Measurements from ENCODE around the gene GLT8D1.
A peak's percentile ranks its signal among the peaks of the same experiment; 100 is the strongest.
"Not testable (repeated sequence)": the region's sequence is repeated elsewhere in the genome, so short reads cannot be mapped to it uniquely, and the experiment has no call there.

The GLT8D1 gene

DNA sequence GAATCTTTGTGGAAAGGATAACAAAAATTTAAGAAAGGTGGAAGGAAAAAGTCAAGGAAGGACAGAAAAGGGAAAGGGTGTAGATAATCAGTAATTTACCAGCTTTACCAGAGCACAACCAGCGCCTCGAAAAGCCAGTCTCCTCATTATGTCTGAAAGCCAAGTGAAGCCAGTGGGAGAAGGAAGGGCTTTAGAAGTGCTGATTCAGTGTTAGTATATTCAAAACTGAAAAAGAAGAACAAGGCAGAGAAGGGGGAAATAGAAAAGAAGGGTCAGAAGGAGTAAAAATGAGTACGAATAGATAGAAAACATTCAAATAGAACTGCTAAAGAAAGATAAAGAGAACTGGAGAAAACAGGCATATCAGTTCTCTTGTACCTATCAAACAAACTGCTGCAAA, 24.0 kb downstream of the GLT8D1 start:
- in situ Hi-C loops (cut with MboI; ENCODE audit: low sequenced_read_pairs) = loop anchor here (10.0 to 25.0 kb wide), 2 partner anchors 147 to 419 kb away; partner anchors contain the start of genes NT5DC2 and UQCC5
- Histone ChIP-seq H3K9me3 (no peaks in the 10 kb centered on the region), H3K27me3 (ENCODE audit: low read depth) (no peaks in the 10 kb centered on the region), H3K4me1 (peaks cover 9% of the 10 kb centered on the region), H3K36me3 (replicated peaks) (peaks cover 34% of the 10 kb centered on the region), H3K4me3 (no peak overlapping the region)
- DNase-seq (ENCODE audit: low spot score in 2 of 2) = no peak

DNA sequence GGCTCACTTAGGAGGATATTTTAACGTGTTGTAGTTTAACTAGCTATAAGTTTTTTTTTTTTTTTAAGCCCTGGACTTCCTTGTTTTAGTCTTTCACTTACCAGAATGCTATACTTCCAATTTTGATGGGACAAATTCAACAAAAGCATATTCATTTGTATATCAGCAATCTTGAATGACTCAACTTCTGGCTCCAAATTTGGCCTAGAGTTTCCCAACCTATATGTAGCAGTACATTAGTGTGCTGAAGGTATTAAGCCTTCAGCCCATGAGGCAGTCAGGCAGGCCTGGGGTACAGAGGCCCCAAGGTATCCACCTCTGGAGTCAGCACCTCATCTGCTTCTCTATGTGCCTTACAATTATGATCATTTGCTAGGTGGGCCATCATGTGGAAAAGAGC, 25.8 kb downstream of the GLT8D1 start:
- in situ Hi-C loops (cut with MboI; ENCODE audit: low sequenced_read_pairs) = loop anchor here (10.0 to 25.0 kb wide), 2 partner anchors 145 to 418 kb away; partner anchors contain the start of genes NT5DC2 and UQCC5
- Histone ChIP-seq H3K27me3 (ENCODE audit: low read depth) (no peaks in the 10 kb centered on the region), H3K4me1 (peaks cover 9% of the 10 kb centered on the region), H3K36me3 (replicated peaks) (peaks cover 37% of the 10 kb centered on the region), H3K4me3 (no peak overlapping the region), H3K9me3 (no peaks in the 10 kb centered on the region)
- DNase-seq (ENCODE audit: low spot score in 2 of 2) = no peak

DNA sequence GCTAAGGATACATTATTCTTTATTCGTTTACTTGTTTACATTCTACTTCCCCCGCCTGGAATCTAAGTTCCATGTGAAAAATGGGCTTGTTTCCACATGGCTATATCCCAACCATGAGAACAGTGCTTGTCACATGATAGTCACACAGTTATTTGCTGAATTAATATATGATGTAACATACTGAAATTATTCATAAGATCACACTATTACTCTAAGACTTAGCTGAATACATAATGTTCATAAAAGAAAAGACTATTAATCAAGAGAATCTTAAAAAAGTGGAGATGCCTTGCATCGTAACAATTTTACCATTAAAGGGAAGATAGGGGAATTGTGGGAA, 26.4 kb downstream of the GLT8D1 start:
- Histone ChIP-seq H3K9me3 (no peaks in the 10 kb centered on the region), H3K4me1 (peaks cover 3% of the 10 kb centered on the region; the same call in 1 of the 2 replicates), H3K27me3 (ENCODE audit: low read depth) (no peaks in the 10 kb centered on the region), H3K4me3 (no peak overlapping the region), H3K36me3 (replicated peaks) (peaks cover 37% of the 10 kb centered on the region)
- in situ Hi-C loops (cut with MboI; ENCODE audit: low sequenced_read_pairs) = loop anchor here (25.0 kb wide), 1 partner anchor 417 kb away; no protein-coding TSS in a partner anchor
- DNase-seq (ENCODE audit: low spot score in 2 of 2) = no peak

DNA sequence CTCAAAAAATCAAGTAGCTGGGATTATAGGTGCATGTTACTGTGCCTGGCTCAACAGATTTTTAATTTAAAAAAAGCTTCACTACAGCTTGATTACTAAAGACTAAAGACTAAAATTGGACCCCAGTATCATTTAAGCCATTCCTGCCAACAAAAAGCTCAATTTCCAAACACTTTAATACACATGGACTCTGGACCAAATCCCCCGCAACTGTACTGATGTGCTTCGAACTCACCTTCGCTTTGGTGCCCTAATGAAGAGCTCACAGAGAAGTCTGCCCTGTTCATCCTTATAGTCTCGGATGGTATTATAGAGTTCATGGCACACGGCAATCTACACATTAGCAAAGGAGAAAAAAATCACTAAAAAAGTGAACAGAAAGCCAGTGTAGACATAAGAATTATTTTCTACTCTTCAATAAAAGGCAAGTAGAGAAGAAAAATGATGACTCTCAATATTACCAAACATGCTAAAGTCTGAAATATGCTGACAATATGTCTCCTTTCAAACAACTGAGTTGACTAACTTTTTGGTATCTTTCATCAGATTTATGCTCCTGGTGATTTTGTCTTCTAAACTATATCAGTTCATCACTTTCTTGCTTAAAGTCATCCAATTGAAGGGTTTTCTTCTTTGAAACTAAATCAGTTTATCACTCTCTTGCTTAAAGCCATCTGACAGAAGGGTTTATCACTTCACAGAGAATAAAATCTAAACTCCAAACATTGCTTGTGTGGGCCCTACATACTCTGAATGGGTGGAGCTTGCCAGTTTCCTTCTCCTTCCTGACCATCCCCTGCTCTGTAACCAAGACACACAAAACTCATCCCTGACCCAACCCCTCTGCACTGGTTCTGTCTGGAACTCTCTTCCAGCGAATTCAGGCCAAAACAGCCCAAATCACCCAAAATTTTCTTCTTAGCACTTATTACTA, 27.1 kb downstream of the GLT8D1 start:
- H3K36me3 ChIP-seq (replicated peaks) = peaks cover 37% of the 10 kb centered on the region
- DNase-seq (ENCODE audit: low spot score in 2 of 2) = no peak
- H3K4me1 ChIP-seq = 0 out of 2 replicates have a peak, but pooled peaks cover 2% of the 10 kb centered on the region
- no peaks in the 10 kb centered on the region for H3K9me3 ChIP-seq
- no peaks in the 10 kb centered on the region for H3K27me3 ChIP-seq (ENCODE audit: low read depth)
- in situ Hi-C loops (cut with MboI; ENCODE audit: low sequenced_read_pairs) = loop anchor here (25.0 kb wide), 1 partner anchor 416 kb away; no protein-coding TSS in a partner anchor
- H3K4me3 ChIP-seq = no peak overlapping the region

DNA sequence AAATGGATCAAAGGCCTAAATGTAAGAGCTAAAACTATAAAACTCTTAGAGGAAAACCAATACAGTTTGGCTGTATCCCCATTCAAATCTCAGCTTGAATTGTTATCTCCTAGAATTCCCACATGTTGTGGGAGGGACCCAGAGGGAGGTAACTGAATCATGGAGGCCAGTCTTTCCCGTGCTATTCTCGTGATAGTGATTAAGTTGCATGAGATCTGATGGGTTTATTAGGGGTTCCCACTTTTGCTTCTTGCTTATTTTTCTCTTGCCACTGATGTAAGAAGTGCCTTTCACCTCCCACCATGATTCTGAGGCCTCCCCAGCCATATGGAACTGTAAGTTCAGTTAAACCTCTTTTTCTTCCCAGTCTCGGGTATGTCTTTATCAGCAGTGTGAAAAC, 29.4 kb downstream of the GLT8D1 start:
- H3K9me3 ChIP-seq; H3K4me1 ChIP-seq; H3K27me3 ChIP-seq (ENCODE audit: low read depth); DNase-seq (ENCODE audit: low spot score in 2 of 2); H3K4me3 ChIP-seq: not testable (repeated sequence)
- in situ Hi-C loops (cut with MboI; ENCODE audit: low sequenced_read_pairs) = loop anchor here (25.0 kb wide), 1 partner anchor 414 kb away; no protein-coding TSS in a partner anchor
- peaks cover 37% of the 10 kb centered on the region for H3K36me3 ChIP-seq (replicated peaks)

DNA sequence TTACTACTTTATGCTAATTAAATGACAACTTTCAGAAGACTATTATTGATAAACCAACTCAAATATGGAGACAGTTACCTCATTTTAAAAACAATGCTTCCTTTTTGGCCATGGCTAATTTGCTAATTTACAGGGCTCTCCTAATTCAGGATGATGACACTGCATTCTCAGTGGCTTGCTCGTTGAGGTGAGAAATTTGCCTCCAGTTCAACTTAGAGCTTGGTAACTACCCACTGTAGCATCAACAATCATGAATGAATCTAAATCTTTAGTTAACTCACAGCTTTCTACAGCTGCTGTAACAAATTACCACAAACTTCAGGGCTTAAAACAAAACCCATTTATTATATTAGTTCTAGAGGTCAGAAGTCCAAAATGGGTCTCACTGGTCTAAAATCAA, 33.9 kb downstream of the GLT8D1 start:
- no peaks in the 10 kb centered on the region for H3K9me3 ChIP-seq
- H3K27me3 ChIP-seq (ENCODE audit: low read depth) = no peaks in the 10 kb centered on the region
- in situ Hi-C loops (cut with MboI; ENCODE audit: low sequenced_read_pairs) = no loop called here
- no peak overlapping the region for H3K4me3 ChIP-seq
- no peak for DNase-seq (ENCODE audit: low spot score in 2 of 2)
- peaks cover 11% of the 10 kb centered on the region for H3K36me3 ChIP-seq (replicated peaks)
- peaks cover 42% of the 10 kb centered on the region for H3K4me1 ChIP-seq

DNA sequence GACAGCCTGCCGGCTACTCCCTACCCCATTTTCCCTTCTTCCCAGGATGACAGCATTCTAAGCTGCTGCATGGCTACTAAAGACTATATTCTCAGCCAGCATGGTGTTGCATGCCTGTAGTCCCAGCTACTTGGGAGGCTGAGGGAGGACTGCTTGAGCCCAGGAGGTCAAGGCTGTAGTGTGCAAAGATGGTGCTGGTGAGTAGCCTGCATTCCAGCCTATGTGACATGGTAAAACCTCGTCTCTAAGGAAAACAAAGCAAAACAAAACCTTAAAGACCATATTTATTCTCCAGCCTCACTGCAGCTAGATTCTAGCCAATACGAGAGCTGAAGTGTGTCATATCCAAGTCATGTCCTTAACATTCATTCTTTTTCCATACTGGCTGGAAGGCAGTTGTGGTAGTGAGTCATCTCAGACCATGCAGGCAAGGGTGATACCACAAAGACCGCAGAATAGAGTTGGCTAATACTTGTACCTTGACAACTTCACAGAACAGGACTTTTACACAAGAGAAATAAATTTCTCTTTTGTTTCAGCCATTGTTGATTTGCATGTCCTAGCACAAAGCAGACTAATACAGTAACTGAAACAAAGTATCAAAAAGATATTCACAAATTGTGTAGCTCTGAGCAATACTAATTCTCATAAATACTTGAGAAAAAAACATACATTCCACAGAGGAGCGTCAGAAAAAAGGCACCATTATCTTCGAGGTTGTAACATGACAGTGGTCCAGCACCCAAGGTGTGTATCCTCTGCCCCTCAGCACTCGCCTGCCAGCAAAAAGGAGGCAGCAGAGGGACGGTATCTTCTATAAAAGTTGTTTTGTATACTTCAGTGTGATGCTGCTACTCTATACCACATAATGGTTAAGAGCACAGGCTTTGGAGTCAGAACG, 34.7 kb downstream of the GLT8D1 start:
- peak; percentile 67 to 78 for DNase-seq (ENCODE audit: low spot score in 2 of 2)
- in situ Hi-C loops (cut with MboI; ENCODE audit: low sequenced_read_pairs) = no loop called here
- no peak overlapping the region for H3K4me3 ChIP-seq
- H3K9me3 ChIP-seq = no peaks in the 10 kb centered on the region
- H3K27me3 ChIP-seq (ENCODE audit: low read depth) = no peaks in the 10 kb centered on the region
- H3K4me1 ChIP-seq = peaks cover 42% of the 10 kb centered on the region
- H3K36me3 ChIP-seq (replicated peaks) = peaks cover 6% of the 10 kb centered on the region

DNA sequence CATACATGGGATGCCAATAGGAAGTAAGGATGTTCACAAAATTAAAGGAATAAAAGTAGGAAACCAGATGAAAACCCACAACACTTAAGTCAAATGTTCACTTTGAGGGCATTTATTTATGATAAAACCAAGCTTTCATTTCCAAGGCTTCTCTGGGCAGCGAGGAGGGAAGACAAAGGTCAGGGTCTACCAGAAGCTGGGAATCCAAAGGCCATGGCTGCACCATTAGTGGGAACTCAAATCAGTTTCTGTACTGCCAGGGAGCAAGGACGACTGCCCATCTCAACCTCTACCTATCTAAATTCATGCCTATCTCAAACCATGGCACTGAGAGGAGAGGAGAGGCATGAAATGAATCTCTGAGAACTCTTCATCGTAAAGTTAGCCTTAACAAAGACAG, 42.5 kb downstream of the GLT8D1 start:
- no peak for DNase-seq (ENCODE audit: low spot score in 2 of 2)
- Histone ChIP-seq H3K36me3 (replicated peaks) (peaks cover 32% of the 10 kb centered on the region), H3K9me3 (no peaks in the 10 kb centered on the region), H3K27me3 (ENCODE audit: low read depth) (no peaks in the 10 kb centered on the region), H3K4me1 (peaks cover 3% of the 10 kb centered on the region), H3K4me3 (no peak overlapping the region)
- in situ Hi-C loops (cut with MboI; ENCODE audit: low sequenced_read_pairs) = no loop called here

DNA sequence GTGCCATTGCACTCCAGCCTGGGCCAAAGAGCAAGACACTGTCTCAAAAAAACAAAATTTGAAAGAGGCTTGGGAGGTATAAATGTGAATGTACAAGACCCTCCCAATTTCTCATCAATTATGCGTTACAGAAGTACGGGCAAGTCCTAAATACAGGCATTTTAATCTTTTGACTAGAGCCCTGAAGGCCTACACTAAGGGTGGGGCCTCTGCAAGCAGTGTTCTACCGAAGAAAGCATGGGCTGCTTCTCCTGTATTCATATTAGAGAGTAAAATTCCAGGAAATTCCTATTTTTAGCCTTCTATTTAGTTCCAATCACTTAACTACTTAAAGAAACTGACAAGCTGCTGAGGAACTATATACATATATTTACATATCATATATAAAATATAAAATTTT, 45.5 kb downstream of the GLT8D1 start:
- no peaks in the 10 kb centered on the region for H3K4me1 ChIP-seq
- H3K36me3 ChIP-seq (replicated peaks) = peaks cover 59% of the 10 kb centered on the region
- in situ Hi-C loops (cut with MboI; ENCODE audit: low sequenced_read_pairs) = no loop called here
- no peak for DNase-seq (ENCODE audit: low spot score in 2 of 2)
- no peaks in the 10 kb centered on the region for H3K27me3 ChIP-seq (ENCODE audit: low read depth)
- no peaks in the 10 kb centered on the region for H3K9me3 ChIP-seq
- H3K4me3 ChIP-seq = no peak overlapping the region

DNA sequence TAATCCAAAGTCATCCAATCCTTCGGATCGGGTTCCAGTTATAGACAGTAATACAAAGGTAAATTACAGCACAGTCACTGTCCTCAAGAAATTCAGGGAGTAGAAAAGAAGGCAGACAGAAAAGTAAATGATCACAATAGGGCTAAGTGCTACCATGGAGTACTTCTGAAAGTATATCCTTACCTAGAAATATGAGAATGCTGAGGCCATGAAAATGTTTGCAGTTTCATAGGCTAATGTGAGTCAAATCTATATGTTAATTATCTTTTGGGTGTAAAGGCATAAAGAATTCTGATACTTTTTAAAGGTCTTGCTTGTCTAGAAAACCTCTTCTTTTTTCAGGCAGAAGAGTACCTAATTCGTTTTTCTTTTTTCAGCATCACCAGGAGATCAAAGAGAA, 49.7 kb downstream of the GLT8D1 start:
- Histone ChIP-seq H3K4me3 (no peak overlapping the region), H3K27me3 (ENCODE audit: low read depth) (no peaks in the 10 kb centered on the region), H3K9me3 (no peaks in the 10 kb centered on the region), H3K4me1 (no peaks in the 10 kb centered on the region), H3K36me3 (replicated peaks) (peaks cover 67% of the 10 kb centered on the region)
- in situ Hi-C loops (cut with MboI; ENCODE audit: low sequenced_read_pairs) = no loop called here
- DNase-seq (ENCODE audit: low spot score in 2 of 2) = no peak

DNA sequence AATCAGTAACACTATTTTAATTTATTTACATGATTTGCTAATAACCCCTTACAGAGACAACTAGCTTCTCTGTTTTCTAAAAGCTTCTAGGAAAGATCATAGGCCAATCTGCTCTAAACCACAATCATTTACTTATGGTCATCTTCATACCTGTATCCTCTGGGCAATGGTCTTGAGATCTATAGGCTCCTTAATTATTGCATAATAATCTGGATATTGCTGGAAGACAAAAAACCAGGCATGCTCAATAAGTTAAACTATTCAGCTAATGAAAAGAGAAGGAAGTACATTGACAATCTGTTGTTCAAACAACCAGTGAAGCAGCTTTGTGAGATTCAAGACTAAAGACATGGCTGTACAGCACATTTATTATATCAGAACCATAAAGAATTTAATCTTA, 54.0 kb downstream of the GLT8D1 start:
- Histone ChIP-seq H3K36me3 (replicated peaks) (peaks cover 44% of the 10 kb centered on the region), H3K4me3 (no peak overlapping the region)
- in situ Hi-C loops (cut with MboI; ENCODE audit: low sequenced_read_pairs) = no loop called here

DNA sequence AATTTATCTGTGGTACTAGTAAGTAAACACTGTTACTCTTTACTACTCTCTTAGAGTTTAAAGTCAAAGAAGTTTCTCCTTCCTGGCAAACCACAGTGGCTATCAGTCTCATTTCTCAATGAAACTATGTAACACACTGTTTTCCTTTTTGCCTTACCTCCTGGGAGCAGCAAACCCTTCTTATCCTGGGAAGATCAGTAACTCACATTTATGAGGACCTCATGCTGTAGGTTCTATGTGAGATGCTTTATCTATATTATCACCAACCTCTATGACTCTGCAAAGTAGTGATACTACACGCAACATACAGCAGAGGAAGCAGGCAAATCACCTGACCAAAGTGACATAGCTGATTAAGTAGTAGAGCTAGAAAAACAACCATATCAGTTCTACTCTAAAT, 55.2 kb downstream of the GLT8D1 start:
- in situ Hi-C loops (cut with MboI; ENCODE audit: low sequenced_read_pairs) = no loop called here

More for the DNA sequence above, 54.0 kb downstream of the GLT8D1 start:
- DNase-seq (ENCODE audit: low spot score in 2 of 2) = no peak
- Histone ChIP-seq H3K9me3 (no peaks in the 10 kb centered on the region), H3K4me1 (no peaks in the 10 kb centered on the region; the same call in 1 of the 2 replicates), H3K27me3 (ENCODE audit: low read depth) (no peaks in the 10 kb centered on the region)

DNA sequence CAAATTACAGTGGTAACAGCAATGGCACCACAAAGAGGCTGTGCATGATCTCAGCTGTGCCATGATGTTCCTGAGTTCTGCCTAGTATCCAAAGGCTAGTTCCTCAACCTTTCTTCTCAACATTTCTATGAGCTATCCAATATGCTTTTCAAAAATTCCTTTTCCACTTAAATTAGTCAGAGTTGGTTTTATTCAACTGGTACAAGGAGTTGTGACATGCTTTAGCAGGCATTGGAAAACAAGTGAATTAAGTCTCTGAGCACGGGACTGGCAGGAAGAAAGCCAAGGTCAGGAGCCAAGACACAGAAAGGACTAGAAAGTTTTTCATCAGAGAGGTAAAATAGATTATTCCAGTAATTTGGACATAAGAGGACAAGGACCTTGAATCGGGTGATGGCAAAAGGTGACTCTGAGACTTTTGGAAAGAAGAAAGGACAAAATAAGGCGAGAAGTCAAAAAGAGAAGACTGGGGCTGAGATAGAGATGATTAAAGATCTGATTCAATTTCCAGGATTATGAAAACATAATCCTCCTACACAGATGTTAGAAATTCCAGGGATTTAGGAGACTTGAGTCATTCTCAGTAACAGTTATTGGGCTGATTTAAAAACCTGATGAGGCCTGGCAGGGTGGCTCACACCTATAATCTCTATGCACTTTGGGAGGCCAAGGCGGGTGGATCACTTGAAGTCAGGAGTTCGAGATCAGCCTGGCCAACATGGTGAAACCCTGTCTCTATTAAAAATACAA, 56.0 kb downstream of the GLT8D1 start:
- no peak overlapping the region for H3K4me3 ChIP-seq
- H3K36me3 ChIP-seq (replicated peaks) = peaks cover 26% of the 10 kb centered on the region
- H3K27me3 ChIP-seq (ENCODE audit: low read depth) = no peaks in the 10 kb centered on the region
- no peaks in the 10 kb centered on the region; the same call in 1 of the 2 replicates for H3K4me1 ChIP-seq
- no peaks in the 10 kb centered on the region for H3K9me3 ChIP-seq
- in situ Hi-C loops (cut with MboI; ENCODE audit: low sequenced_read_pairs) = no loop called here
- DNase-seq (ENCODE audit: low spot score in 2 of 2) = no peak

More for the DNA sequence above, 55.2 kb downstream of the GLT8D1 start:
- no peak for DNase-seq (ENCODE audit: low spot score in 2 of 2)
- no peaks in the 10 kb centered on the region for H3K27me3 ChIP-seq (ENCODE audit: low read depth)
- peaks cover 33% of the 10 kb centered on the region for H3K36me3 ChIP-seq (replicated peaks)
- H3K4me1 ChIP-seq = no peaks in the 10 kb centered on the region; the same call in 1 of the 2 replicates
- H3K9me3 ChIP-seq = no peaks in the 10 kb centered on the region
- H3K4me3 ChIP-seq = no peak overlapping the region

Data from HAP-1 (cell line).